H1 (cell line): ENCODE results near the gene TSPAN15. TPM values are rescaled to one million over a fixed set of nuclear protein-coding genes. Genes with fewer than 3 reads are reported as not detected.

Experiments used
- BRCA1 ChIP-seq: IDR thresholded peaks from 2 replicates; pipeline ENCODE4 v1.6.1; 2012; ENCODE audit warnings: low read depth, low read length, improper control_type of control experiment
- polyA plus RNA-seq, 7 experiments: library from polyadenylated mRNA; depleted of rRNA in 3 of 7; stranded (reverse) in 5 of 7; unstranded in 2 of 7; fragments of >200 nt in 5 of 7; fragments of 200-250 nt in 2 of 7; gene quantifications; 1 replicate in 5 of 7; 2 replicates in 1 of 7; 4 replicates in 1 of 7; pipeline versions ENCODE4 v1.2.1 to v1.2.3, GENCODE V29; 2011 to 2013; ENCODE audit warnings: missing spikeins in 2 of 7, mixed read lengths in 2 of 7
- total RNA-seq: library from RNA; stranded (reverse); fragmentation: NEBNext Ultra II Directional; extraction: Animal tissue kit (Norgen Biotek cat#: 25700); gene quantifications from 2 replicates; pipeline ENCODE4 v1.2.1, GENCODE V29; 2021

Gene TSPAN15
- total and polyA plus RNA-seq, 2 of the 8 experiments (the other 6 are each of a cell fraction or from before 2014, with no cell fraction given): 9.7 to 20.0 TPM

DNA sequence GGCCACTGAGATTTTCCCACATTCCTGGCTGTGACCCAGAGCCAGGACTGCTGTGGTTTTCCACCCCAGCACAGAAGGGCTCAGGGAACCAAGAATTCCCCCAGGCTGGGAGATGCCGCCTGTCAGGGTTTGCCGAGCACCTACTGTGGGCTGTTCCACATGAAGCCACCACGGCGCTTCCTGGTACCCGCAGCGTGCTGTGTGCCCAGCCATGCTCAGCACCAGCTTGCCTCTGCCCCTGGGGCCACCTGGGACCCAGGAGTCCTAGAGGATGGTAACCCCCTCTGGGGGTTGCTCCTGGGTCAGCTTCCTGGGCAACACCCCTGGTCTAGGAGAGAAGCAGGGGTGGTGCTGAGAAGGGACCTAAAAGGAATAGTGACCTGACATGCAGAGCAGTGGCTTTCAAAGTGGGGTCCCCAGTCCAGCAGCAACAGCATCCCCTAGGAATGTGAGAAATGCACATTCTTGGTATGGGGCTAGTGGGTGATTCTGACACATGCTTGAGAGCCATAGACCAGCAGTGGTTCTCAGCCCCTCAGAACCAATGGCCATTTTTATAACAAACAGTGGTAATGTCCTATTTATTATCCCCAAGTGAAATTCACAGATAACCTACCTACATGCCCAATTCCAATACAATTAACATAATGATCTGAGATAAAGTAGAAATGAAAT is 53.4 kb downstream of the TSPAN15 start (continued):
- no peak for TF ChIP-seq BRCA1
